HG03442 (cell line): Measurements from ENCODE around the gene CDKAL1.

Experiments used
- ATAC-seq: cut with Tn5 transposase; IDR thresholded peaks from one replicate; pipeline ENCODE4 v1.9.1; 2021; ENCODE audit warnings: mild to moderate bottlenecking, moderate library complexity; ENCODE audit not compliant: unreplicated experiment

Gene CDKAL1

GRCh38 chr6:21118216-21118780 is 584.0 kb downstream of the CDKAL1 start:
- no peak for ATAC-seq

GRCh38 chr6:21121636-21122136 is 587.4 kb downstream of the CDKAL1 start:
- no peak for ATAC-seq

- no peak for ATAC-seq
These were observed 589.5 kb downstream of the CDKAL1 start for GRCh38 chr6:21123507-21124436.

- no peak for ATAC-seq
These were observed 594.3 kb downstream of the CDKAL1 start for GRCh38 chr6:21128601-21129000.

GRCh38 chr6:21131406-21131805 is 597.1 kb downstream of the CDKAL1 start:
- no peak for ATAC-seq

GRCh38 chr6:21132446-21132845 is 598.2 kb downstream of the CDKAL1 start:
- ATAC-seq: no peak

GRCh38 chr6:21132856-21133838 is 598.9 kb downstream of the CDKAL1 start:
- ATAC-seq: no peak

GRCh38 chr6:21133901-21134300 is 599.6 kb downstream of the CDKAL1 start:
- no peak for ATAC-seq

- ATAC-seq: no peak
These were observed 600.1 kb downstream of the CDKAL1 start for GRCh38 chr6:21134356-21134755.

- no peak for ATAC-seq
These were observed 601.3 kb downstream of the CDKAL1 start for GRCh38 chr6:21135484-21136013.

GRCh38 chr6:21137700-21138335 is 603.6 kb downstream of the CDKAL1 start:
- ATAC-seq: no peak

GRCh38 chr6:21138336-21139069 is 604.2 kb downstream of the CDKAL1 start:
- ATAC-seq: no peak

- no peak for ATAC-seq
These were observed 606.7 kb downstream of the CDKAL1 start for GRCh38 chr6:21140966-21141365.

- no peak for ATAC-seq
These were observed 607.5 kb downstream of the CDKAL1 start for GRCh38 chr6:21141616-21142303.

- ATAC-seq: no peak
These were observed 608.5 kb downstream of the CDKAL1 start for GRCh38 chr6:21142741-21143140.

GRCh38 chr6:21143645-21144044 is 609.4 kb downstream of the CDKAL1 start:
- ATAC-seq: no peak

GRCh38 chr6:21144928-21145327 is 610.7 kb downstream of the CDKAL1 start:
- ATAC-seq: no peak

GRCh38 chr6:21147995-21148394 is 613.7 kb downstream of the CDKAL1 start:
- ATAC-seq: no peak

GRCh38 chr6:21149470-21149869 is 615.2 kb downstream of the CDKAL1 start:
- no peak for ATAC-seq
